BJ (cell line): ENCODE data around the gene IFI27L1. TPM values are rescaled to one million over a fixed set of nuclear protein-coding genes. Genes with fewer than 3 reads are reported as not detected.

Experiments
- CTCF ChIA-PET: fragments of 350-600 bp; formaldehyde crosslinking; extraction: SDS; loops from one replicate; lab custom pipeline; 2021; ENCODE audit warnings: antibody characterized with exemption, inconsistent platforms; lab: Yijun Ruan, JAX
- POLR2A ChIA-PET: fragments of 300-600 bp; sonication (Branson Sonifier 250); formaldehyde crosslinking; extraction: SDS; loops from one replicate; lab custom pipeline; 2021; ENCODE audit warnings: antibody characterized with exemption; lab: Charles Lee
- DNase-seq: peaks from one replicate; pipeline ENCODE4 v3.0.0-alpha.2; 2011; ENCODE audit warnings: low read depth
- H3K27me3 ChIP-seq: 2 replicates; pipeline ENCODE4 v1.6.0; 2011; ENCODE audit warnings: low read length; ENCODE audit not compliant: control insufficient read depth, insufficient read depth
- H3K36me3 ChIP-seq: 2 replicates; pipeline ENCODE4 v1.5.1; 2011; ENCODE audit warnings: low read length; ENCODE audit not compliant: control insufficient read depth, insufficient read depth
- H3K4me3 ChIP-seq: 2 replicates; pipeline ENCODE4 v1.5.1; 2011; ENCODE audit warnings: low read depth, mild to moderate bottlenecking, control low read depth, low read length
- polyA plus RNA-seq: library from polyadenylated mRNA; depleted of rRNA; stranded (reverse); fragments of >200 nt; gene quantifications from 2 replicates; pipeline ENCODE4 v1.2.3, GENCODE V29; 2011
- TF ChIP-seq, protein P1 (sequence below): IDR thresholded peaks from 2 replicates; pipeline ENCODE4 v1.5.1; 2011; ENCODE audit warnings: low read depth, mild to moderate bottlenecking, control low read depth, inconsistent platforms, low read length, moderate library complexity; ENCODE audit not compliant: insufficient read depth

IFI27L1 gene
- polyA plus RNA-seq, 1 experiment = 18.6 TPM

DNA sequence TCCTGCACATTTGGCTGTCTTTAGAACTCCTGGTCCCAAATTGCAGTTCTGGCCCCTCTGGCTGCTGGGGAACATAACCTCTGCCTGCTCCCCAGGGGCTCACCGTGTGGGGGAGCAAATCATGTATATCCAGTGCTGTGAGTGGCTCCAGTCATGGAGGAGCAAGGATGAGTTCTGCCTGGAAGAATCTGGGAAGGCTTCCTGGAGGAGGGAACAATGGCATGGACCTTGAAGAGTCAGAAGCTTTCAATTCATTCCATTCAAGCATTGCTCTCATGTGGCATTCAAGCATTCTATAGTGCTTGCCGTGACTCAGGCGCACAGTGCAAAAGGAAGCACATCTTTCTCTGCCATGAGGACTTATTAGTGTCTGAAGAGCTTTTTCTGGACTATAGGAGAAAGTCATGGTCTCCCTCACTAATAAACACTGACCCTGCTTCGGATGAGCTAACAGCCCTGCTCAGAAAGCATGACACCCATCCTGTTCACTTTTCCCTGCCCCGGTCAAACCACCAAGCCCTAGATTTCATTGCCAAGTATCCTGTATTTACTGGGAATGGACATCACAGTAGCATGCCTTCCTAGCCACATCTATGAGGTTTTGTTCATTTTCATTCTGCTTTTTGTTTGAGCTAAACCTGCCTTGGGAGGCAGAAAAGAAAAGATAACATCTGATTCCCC, 32.9 kb downstream of the IFI27L1 start:
- ChIA-PET POLR2A (no interaction called here), CTCF (interaction anchor here (0.6 to 1.5 kb wide), 8 partner anchors 10 to 88 kb away, joined by 3 to 5 read pairs (median 5); partner anchors contain the start of gene OTUB2)

DNA sequence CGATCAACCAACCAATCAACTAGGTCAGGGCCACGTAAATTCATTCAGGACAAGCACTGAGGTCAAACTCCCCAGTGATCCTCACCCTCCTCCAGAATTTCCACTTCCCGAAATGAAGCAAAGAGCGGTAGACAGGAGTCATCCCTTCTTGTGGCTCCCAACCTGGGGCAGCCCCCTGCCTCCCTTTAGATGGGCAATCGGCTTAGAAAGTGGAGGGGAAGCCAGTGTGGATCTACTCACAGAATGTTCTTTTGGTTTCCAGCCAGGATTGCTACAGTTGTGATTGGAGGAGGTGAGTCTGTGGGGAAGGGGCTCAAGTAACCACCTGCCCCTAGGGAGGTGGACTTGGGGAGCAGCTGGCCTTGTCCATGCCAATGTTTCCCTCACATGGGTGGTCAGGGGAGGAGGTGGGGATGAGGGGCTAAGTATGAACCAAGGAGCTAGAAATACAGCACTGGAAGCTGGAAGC, 33.5 kb downstream of the IFI27L1 start:
- CTCF ChIA-PET = interaction anchor here (0.9 to 1.5 kb wide), 6 partner anchors 10 to 88 kb away, joined by 3 to 5 read pairs (median 5); partner anchors contain the start of gene OTUB2
- H3K4me3 ChIP-seq = no peak overlapping the region
- TF ChIP-seq, protein P1, sequence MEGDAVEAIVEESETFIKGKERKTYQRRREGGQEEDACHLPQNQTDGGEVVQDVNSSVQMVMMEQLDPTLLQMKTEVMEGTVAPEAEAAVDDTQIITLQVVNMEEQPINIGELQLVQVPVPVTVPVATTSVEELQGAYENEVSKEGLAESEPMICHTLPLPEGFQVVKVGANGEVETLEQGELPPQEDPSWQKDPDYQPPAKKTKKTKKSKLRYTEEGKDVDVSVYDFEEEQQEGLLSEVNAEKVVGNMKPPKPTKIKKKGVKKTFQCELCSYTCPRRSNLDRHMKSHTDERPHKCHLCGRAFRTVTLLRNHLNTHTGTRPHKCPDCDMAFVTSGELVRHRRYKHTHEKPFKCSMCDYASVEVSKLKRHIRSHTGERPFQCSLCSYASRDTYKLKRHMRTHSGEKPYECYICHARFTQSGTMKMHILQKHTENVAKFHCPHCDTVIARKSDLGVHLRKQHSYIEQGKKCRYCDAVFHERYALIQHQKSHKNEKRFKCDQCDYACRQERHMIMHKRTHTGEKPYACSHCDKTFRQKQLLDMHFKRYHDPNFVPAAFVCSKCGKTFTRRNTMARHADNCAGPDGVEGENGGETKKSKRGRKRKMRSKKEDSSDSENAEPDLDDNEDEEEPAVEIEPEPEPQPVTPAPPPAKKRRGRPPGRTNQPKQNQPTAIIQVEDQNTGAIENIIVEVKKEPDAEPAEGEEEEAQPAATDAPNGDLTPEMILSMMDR = no peak

More for the DNA sequence above, 32.9 kb downstream of the IFI27L1 start:
- Histone ChIP-seq H3K4me3 (no peak overlapping the region), H3K27me3 (no peaks in the 10 kb centered on the region; the same call in 1 of the 2 replicates), H3K36me3 (no peaks in the 10 kb centered on the region)
- DNase-seq = no peak
- TF ChIP-seq, protein P1 = no peak

DNA sequence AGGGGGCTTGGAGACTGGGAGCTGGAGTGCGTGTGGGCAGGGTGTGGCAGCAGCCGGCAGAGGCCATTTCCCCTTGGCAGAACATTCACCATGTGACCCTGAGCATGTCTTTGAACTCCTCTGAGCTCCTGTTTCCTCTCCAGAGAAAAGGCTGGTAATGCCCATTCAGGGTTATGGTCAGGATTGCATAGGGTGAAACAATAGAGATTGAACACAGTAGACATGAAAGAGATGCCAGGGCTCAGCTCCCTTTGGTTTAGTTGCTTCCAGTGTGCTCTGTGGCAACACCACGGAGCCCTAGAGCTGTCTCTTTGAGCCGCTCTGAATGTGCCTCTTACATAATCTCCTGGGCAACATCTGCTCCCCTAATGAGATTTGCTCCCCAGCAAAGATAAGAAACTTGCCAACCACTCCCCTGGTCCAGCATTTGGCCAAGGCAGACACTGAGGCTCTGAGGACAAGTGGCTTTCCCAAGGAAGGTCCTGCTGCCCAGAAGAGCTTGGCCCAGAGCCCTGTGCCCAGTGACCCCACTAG, 34.0 kb downstream of the IFI27L1 start:
- TF ChIP-seq, protein P1 = no peak
- ChIA-PET CTCF (interaction anchor here (0.6 to 1.5 kb wide), 7 partner anchors 9 to 78 kb away, joined by 3 to 5 read pairs (median 5); partner anchors contain the start of gene IFI27L2), POLR2A (no interaction called here)
- no peaks in the 10 kb centered on the region; the same call in 1 of the 2 replicates for H3K27me3 ChIP-seq
- no peak for DNase-seq
- no peaks in the 10 kb centered on the region for H3K36me3 ChIP-seq
- no peak overlapping the region for H3K4me3 ChIP-seq

More for the DNA sequence above, 33.5 kb downstream of the IFI27L1 start:
- Histone ChIP-seq H3K36me3 (no peaks in the 10 kb centered on the region), H3K27me3 (no peaks in the 10 kb centered on the region; the same call in 1 of the 2 replicates)
- no peak for DNase-seq
- POLR2A ChIA-PET = no interaction called here

DNA sequence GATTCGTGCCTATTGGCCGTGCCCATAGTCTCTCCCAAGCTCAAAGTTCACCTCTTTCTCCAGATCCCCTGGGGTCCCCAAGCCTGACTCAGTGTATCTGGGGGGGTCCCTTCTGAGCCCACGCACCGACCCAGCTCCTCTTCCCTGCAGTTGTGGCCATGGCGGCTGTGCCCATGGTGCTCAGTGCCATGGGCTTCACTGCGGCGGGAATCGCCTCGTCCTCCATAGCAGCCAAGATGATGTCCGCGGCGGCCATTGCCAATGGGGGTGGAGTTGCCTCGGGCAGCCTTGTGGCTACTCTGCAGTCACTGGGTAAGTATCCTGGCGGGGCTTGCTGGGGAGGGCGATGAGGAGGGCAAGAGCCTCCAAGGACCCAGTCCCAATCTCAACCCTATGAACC, 34.5 kb downstream of the IFI27L1 start:
- H3K27me3 ChIP-seq = no peaks in the 10 kb centered on the region; the same call in 1 of the 2 replicates
- H3K36me3 ChIP-seq = no peaks in the 10 kb centered on the region
- CTCF ChIA-PET = interaction anchor here (0.6 to 1.5 kb wide), 3 partner anchors 14 to 79 kb away, joined by 3 to 5 read pairs (median 3); partner anchors contain the start of gene IFI27L2
- DNase-seq = no peak
- TF ChIP-seq, protein P1 = no peak
- no peak overlapping the region for H3K4me3 ChIP-seq
- POLR2A ChIA-PET = no interaction called here

DNA sequence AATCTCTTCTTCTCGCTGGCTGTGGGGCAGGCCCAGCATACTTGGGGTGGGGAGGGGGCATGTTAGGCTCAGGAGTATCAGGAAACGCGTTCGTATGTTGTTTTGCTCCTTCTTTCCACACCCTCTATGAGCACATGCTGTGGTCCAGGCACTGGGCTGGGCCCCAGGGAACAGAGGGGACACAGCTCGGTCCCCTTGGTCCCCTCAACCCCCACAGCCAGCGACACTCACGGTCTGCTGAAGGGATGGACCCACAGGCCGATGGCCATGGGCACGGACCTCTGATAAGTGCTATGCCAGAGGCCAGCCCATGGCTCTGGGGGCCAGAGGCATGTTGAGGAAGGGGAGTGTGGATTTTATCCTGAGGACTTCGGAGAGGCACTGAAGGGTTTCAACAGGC, 35.6 kb downstream of the IFI27L1 start:
- Histone ChIP-seq H3K4me3 (no peak overlapping the region), H3K27me3 (no peaks in the 10 kb centered on the region; the same call in 1 of the 2 replicates), H3K36me3 (no peaks in the 10 kb centered on the region)
- TF ChIP-seq, protein P1 = no peak
- DNase-seq = no peak
- POLR2A ChIA-PET = no interaction called here
- CTCF ChIA-PET = interaction anchor here (1.3 kb wide), 1 partner anchor 20 kb away, joined by 3 read pairs; no protein-coding TSS in a partner anchor
